ENCODE measurements around the gene NT5C1B. TPM values are rescaled to one million over a fixed set of nuclear protein-coding genes. Genes with fewer than 3 reads are reported as not detected.
"Not testable (repeated sequence)": the region's sequence is repeated elsewhere in the genome, so short reads cannot be mapped to it uniquely, and the experiment has no call there.

Gene NT5C1B
- not detected for total RNA-seq

- H3K9me3 ChIP-seq, result no peaks in the 10 kb centered on the region
- H3K36me3 ChIP-seq, result no peaks in the 10 kb centered on the region
- no peak within 1 kb of the TSS for H3K27ac ChIP-seq
- H3K4me1 ChIP-seq, result no peaks in the 10 kb centered on the region
- no peak for DNase-seq
- H3K27me3 ChIP-seq, result no peaks in the 10 kb centered on the region
- H3K4me3 ChIP-seq, result no peak within 1 kb of the TSS
- TF ChIP-seq CTCF (IDR thresholded peaks at IDR 0.05), result no peak
- intact Hi-C loops (cut with DNase I), result no loop called here
- no peak within 1 kb of the TSS for H3K9ac ChIP-seq (ENCODE audit: low read depth in 2 of 2, low read length in 2 of 2)
Measured at GRCh38 chr2:18589354-18589753, at the start of gene NT5C1B. Gene NT5C1B, minus strand, starts transcription at chr2:18589569. Its CDS starts 101 bp downstream, at chr2:18589468.

GRCh38 chr2:18637196-18637595 lies 47.8 kb upstream of the NT5C1B start:
- intact Hi-C loops (cut with DNase I), result no loop called here
- TF ChIP-seq CTCF (IDR thresholded peaks at IDR 0.05), result no peak
- Histone ChIP-seq H3K27me3 (no peaks in the 10 kb centered on the region), H3K4me1 (no peaks in the 10 kb centered on the region), H3K9ac (ENCODE audit: low read depth in 2 of 2, low read length in 2 of 2) (no peak overlapping the region), H3K36me3 (no peaks in the 10 kb centered on the region), H3K9me3 (no peaks in the 10 kb centered on the region), H3K27ac (no peak overlapping the region), H3K4me3 (no peak overlapping the region)
- no peak for DNase-seq

- H3K4me1 ChIP-seq; H3K36me3 ChIP-seq; H3K4me3 ChIP-seq; intact Hi-C loops (cut with DNase I); H3K27me3 ChIP-seq; H3K27ac ChIP-seq; H3K9me3 ChIP-seq; H3K9ac ChIP-seq (ENCODE audit: low read depth in 2 of 2, low read length in 2 of 2); DNase-seq: not testable (repeated sequence)
Measured at GRCh38 chr2:18632699-18633098, 43.3 kb upstream of the NT5C1B start.

GRCh38 chr2:18630941-18631340 lies 41.6 kb upstream of the NT5C1B start:
- H3K4me3 ChIP-seq, result no peak overlapping the region
- intact Hi-C loops (cut with DNase I), result no loop called here
- H3K9ac ChIP-seq (ENCODE audit: low read depth in 2 of 2, low read length in 2 of 2), result no peak overlapping the region
- no peak for DNase-seq
- no peaks in the 10 kb centered on the region for H3K27me3 ChIP-seq
- H3K27ac ChIP-seq, result no peak overlapping the region
- no peak for TF ChIP-seq CTCF (IDR thresholded peaks at IDR 0.05)
- no peaks in the 10 kb centered on the region for H3K9me3 ChIP-seq
- H3K36me3 ChIP-seq, result no peaks in the 10 kb centered on the region
- H3K4me1 ChIP-seq, result no peaks in the 10 kb centered on the region

- Histone ChIP-seq H3K36me3 (no peaks in the 10 kb centered on the region), H3K4me1 (no peaks in the 10 kb centered on the region), H3K27me3 (no peaks in the 10 kb centered on the region), H3K9ac (ENCODE audit: low read depth in 2 of 2, low read length in 2 of 2) (no peak overlapping the region), H3K4me3 (no peak overlapping the region), H3K9me3 (no peaks in the 10 kb centered on the region), H3K27ac (no peak overlapping the region)
- DNase-seq, result no peak
- no peak for TF ChIP-seq CTCF (IDR thresholded peaks at IDR 0.05)
- intact Hi-C loops (cut with DNase I), result no loop called here
Measured at GRCh38 chr2:18630541-18630940, 41.2 kb upstream of the NT5C1B start.

GRCh38 chr2:18630101-18630500 lies 40.7 kb upstream of the NT5C1B start:
- DNase-seq, result no peak
- H3K4me3 ChIP-seq, result no peak overlapping the region
- no peaks in the 10 kb centered on the region for H3K4me1 ChIP-seq
- no peaks in the 10 kb centered on the region for H3K9me3 ChIP-seq
- H3K9ac ChIP-seq (ENCODE audit: low read depth in 2 of 2, low read length in 2 of 2), result no peak overlapping the region
- no peaks in the 10 kb centered on the region for H3K36me3 ChIP-seq
- intact Hi-C loops (cut with DNase I), result no loop called here
- H3K27ac ChIP-seq, result no peak overlapping the region
- TF ChIP-seq CTCF (IDR thresholded peaks at IDR 0.05), result no peak
- no peaks in the 10 kb centered on the region for H3K27me3 ChIP-seq

All from colonic mucosa (tissue), 4 donors.